Left lung (tissue), 10 donors: Measurements from ENCODE around the gene RPA1. TPM values are rescaled to one million over a fixed set of nuclear protein-coding genes. Genes with fewer than 3 reads are reported as not detected.

Experiments used
- ATAC-seq: fragments of 200-7000 bp; cut with Tn5 transposase; one replicate; pipeline ENCODE4 v1.9.1; 2020; ENCODE audit warnings: moderate library complexity
- DNase-seq, 4 donors: peaks; one replicate each; pipeline ENCODE4 v3.0.0-alpha.2; 2013 to 2020
- H3K27ac ChIP-seq, 2 donors: fragments of 200-600 bp; sonication (generic) in 1 of 2; one replicate each; pipeline versions ENCODE4 v1.5.0 to v1.8.0; 2020 to 2021
- H3K27me3 ChIP-seq, 2 donors: fragments of 200-600 bp; sonication (generic) in 1 of 2; one replicate each; pipeline versions ENCODE4 v1.5.0 to v1.8.0; 2020 to 2021
- H3K36me3 ChIP-seq, 2 donors: fragments of 200-600 bp; sonication (generic) in 1 of 2; one replicate each; pipeline versions ENCODE4 v1.5.0 to v1.8.0; 2020 to 2021
- H3K4me1 ChIP-seq, 2 donors: fragments of 200-600 bp; one replicate each; pipeline ENCODE4 v1.8.0; 2021
- H3K4me3 ChIP-seq, 2 donors: fragments of 200-600 bp; sonication (generic) in 1 of 2; one replicate each; pipeline versions ENCODE4 v1.5.0 to v1.8.0; 2020 to 2021; ENCODE audit warnings: mild to moderate bottlenecking in 1 of 2
- H3K9me3 ChIP-seq, 2 donors: fragments of 200-600 bp; sonication (generic) in 1 of 2; one replicate each; pipeline versions ENCODE4 v1.5.0 to v1.8.0; 2020 to 2021
- intact Hi-C, 2 donors: fragments of 100-400 bp; cut with DNase I; formaldehyde crosslinking; loops; one replicate each; pipeline versions ENCODE4 v1.11.2 to v1.14.2; 2022
- polyA plus RNA-seq, 6 donors: library from polyadenylated mRNA; unstranded; fragments of 120-200 nt; gene quantifications; one replicate each; pipeline ENCODE4 v1.2.1, GENCODE V29; 2013; ENCODE audit not compliant: insufficient read length in 6 of 6
- total RNA-seq, 2 donors: library from RNA; stranded (reverse); fragmentation: NEBNext Ultra II Directional; extraction: Animal tissue kit (Norgen Biotek cat#: 25700); gene quantifications; one replicate each; pipeline ENCODE4 v1.2.1, GENCODE V29; 2021
- TF ChIP-seq, protein P1 (sequence below), 2 donors: fragments of 200-600 bp; sonication (generic) in 1 of 2; IDR thresholded peaks; one replicate each; pipeline versions ENCODE4 v1.5.0 to v1.8.0; 2021; ENCODE audit warnings: antibody characterized with exemption in 2 of 2
- donor health status: DM: no; HTN: yes; CAD: no.
- donor health status: DM: no; HTN: no; CAD: no.

RPA1 gene
- total and polyA plus RNA-seq, 8 donors, result 73.4 to 150 (median 126) TPM

DNA sequence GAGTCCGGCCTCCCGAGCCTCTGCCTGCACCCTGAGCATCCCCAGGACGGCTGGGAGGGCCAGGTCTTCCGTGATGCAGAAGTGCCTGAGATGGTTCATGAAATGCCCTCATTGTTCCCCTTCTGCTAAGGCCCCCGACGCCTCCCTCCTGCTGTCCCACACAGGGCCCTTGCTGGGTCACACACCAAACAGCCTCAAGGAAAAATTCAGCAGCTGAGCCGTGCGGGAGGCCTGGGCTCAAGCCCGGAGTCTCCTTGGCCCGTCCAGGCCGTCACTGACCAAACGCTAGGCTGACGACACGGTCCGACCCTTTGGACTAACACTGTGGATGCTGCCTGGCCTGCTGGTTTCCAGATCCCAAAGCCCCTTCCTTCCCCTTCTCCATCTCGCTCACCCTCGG lies 105.1 kb downstream of the RPA1 start:
- Histone ChIP-seq H3K4me3 (no peak overlapping the region), H3K36me3 (no peaks in the 10 kb centered on the region), H3K27me3 (peaks cover 0 to 35% of the 10 kb centered on the region in 2 donors), H3K9me3 (no peaks in the 10 kb centered on the region), H3K27ac (no peak overlapping the region), H3K4me1 (no peaks in the 10 kb centered on the region)
- TF ChIP-seq, protein P1, sequence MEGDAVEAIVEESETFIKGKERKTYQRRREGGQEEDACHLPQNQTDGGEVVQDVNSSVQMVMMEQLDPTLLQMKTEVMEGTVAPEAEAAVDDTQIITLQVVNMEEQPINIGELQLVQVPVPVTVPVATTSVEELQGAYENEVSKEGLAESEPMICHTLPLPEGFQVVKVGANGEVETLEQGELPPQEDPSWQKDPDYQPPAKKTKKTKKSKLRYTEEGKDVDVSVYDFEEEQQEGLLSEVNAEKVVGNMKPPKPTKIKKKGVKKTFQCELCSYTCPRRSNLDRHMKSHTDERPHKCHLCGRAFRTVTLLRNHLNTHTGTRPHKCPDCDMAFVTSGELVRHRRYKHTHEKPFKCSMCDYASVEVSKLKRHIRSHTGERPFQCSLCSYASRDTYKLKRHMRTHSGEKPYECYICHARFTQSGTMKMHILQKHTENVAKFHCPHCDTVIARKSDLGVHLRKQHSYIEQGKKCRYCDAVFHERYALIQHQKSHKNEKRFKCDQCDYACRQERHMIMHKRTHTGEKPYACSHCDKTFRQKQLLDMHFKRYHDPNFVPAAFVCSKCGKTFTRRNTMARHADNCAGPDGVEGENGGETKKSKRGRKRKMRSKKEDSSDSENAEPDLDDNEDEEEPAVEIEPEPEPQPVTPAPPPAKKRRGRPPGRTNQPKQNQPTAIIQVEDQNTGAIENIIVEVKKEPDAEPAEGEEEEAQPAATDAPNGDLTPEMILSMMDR (IDR thresholded peaks at IDR 0.05), result no peak
- intact Hi-C loops, result no loop called here
- ATAC-seq, result no peak
- no peak for DNase-seq

DNA sequence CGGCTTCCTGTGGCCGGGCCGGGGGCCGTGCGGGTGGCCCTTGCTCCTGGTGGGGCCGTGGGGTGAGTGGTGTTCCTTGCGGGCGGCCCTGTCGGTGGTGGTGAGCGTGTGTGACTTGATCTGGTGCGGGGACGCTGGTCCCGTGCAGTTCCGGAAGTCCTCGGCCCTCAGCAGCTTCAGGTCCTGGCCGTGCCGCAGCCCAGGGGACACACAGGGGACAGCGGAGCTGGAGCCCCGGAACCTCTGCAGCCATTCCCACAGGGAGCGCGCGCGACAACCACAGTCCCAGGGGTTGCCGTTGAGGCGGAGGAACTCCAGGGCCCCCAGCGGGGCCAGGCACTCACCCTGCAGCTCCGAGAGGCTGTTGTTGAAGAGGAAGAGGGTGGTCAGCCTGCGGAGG lies 107.0 kb downstream of the RPA1 start:
- TF ChIP-seq, protein P1 (IDR thresholded peaks at IDR 0.05), result no peak
- ATAC-seq, result no peak
- no peaks in the 10 kb centered on the region for H3K4me1 ChIP-seq

DNA sequence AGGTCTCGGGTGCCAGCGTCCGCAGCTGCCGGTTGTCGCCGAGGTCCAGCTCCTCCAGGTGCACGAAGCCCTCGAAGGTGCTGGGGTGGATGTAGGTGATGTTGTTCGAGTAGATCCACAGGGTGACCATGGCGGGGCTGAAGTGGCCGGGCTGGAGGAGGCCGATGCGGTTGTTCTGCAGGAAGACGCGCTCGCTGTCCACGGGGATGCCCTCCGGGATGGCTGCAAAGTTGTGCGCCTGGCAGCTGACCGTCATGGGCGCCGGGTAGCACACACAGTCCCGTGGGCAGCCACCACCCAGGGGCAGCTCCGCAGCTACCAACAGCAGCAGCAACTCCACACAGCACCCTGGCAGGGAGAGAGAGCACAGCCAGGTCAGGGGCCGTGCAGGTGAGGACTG lies 107.7 kb downstream of the RPA1 start:
- intact Hi-C loops, result no loop called here
- Histone ChIP-seq H3K4me3 (no peak overlapping the region), H3K36me3 (no peaks in the 10 kb centered on the region), H3K9me3 (no peaks in the 10 kb centered on the region), H3K27me3 (peaks cover 0 to 16% of the 10 kb centered on the region in 2 donors), H3K4me1 (no peaks in the 10 kb centered on the region), H3K27ac (no peak overlapping the region)
- ATAC-seq (no peak), DNase-seq (no peak)
- TF ChIP-seq, protein P1 (IDR thresholded peaks at IDR 0.05), result no peak

More for the DNA sequence above, 107.0 kb downstream of the RPA1 start:
- Histone ChIP-seq H3K4me3 (no peak overlapping the region), H3K27ac (no peak overlapping the region), H3K36me3 (no peaks in the 10 kb centered on the region), H3K9me3 (no peaks in the 10 kb centered on the region), H3K27me3 (peaks cover 0 to 22% of the 10 kb centered on the region in 2 donors)
- intact Hi-C loops, result no loop called here
- no peak for DNase-seq

DNA sequence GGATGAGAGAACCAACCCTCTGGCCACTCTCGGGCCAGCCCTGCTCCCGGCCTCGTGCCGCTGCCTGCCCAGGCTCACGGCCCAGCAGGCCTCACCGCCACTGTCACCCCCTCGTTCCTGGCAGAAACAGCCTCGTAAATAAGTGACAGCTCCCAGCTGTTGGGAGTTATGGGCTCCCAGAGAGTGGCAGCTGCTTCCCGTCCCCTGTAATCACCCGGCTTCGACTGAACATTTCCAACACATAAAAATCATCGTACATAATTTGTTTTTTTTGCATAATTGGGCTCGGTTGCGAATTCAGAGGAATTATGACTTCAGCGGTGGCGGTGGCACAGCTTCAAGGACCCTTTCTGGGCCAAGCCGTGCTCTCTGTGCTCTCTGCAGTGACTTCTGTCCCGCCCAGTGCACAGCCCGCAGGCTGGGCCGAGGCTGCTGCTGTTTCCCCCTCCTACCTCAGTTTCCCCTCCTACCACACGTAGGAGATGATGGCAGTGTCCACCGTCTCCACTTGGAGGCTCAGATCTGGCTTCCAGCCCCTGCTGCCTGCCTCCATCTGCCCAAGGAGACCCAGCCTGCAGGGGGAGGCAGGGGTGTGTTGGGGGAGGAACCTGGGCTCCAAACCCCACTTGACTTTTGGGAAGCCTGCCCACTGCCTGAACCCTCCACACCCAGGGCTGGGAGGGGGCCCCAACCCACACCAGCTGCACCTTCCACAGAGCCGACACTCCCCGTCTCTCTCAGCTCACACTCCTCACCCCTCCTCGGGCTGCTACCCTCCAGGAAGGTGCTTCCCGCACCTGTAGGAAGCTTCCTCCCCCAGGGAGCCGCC lies 110.4 kb downstream of the RPA1 start:
- H3K36me3 ChIP-seq, result no peaks in the 10 kb centered on the region
- no peaks in the 10 kb centered on the region for H3K4me1 ChIP-seq
- H3K4me3 ChIP-seq, result no peak overlapping the region
- no peaks in the 10 kb centered on the region for H3K9me3 ChIP-seq
- intact Hi-C loops, result no loop called here
- TF ChIP-seq, protein P1 (IDR thresholded peaks at IDR 0.05), result no peak
- peaks cover 0 to 8% of the 10 kb centered on the region in 2 donors for H3K27me3 ChIP-seq
- DNase-seq (peak in 2 of 4 donors; percentile 78 to 88), ATAC-seq (no peak)
- no peak overlapping the region for H3K27ac ChIP-seq

DNA sequence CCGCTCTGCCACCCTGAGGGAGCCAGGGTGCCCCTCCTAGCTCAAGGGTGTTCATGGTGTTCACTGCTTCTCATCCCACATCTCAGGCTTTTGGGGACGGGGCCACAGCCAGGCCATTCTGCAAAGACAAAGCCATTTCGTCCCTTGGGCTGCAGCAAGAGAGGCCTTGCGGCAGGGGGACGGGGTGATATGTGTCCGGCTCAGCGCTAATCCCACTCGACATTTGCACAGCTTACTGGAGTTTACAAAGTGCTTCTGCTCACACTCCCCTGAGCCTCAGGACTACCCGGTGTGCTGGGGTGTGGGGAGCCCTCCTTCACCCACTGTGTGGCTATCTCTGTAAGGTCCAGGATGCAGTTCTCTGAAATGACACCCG lies 111.0 kb downstream of the RPA1 start:
- TF ChIP-seq, protein P1 (IDR thresholded peaks at IDR 0.05), result no peak
- Histone ChIP-seq H3K27me3 (peaks cover 0 to 6% of the 10 kb centered on the region in 2 donors), H3K4me3 (no peak overlapping the region), H3K4me1 (no peaks in the 10 kb centered on the region), H3K9me3 (no peaks in the 10 kb centered on the region), H3K27ac (no peak overlapping the region), H3K36me3 (no peaks in the 10 kb centered on the region)
- intact Hi-C loops, result no loop called here
- DNase-seq, result no peak
- ATAC-seq, result no peak
